Esophagus muscularis mucosa (tissue), 4 donors: ENCODE measurements around the gene CHMP1A. TPM values are rescaled to one million over a fixed set of nuclear protein-coding genes. Genes with fewer than 3 reads are reported as not detected.

Experiments
- DNase-seq: peaks from one replicate; pipeline ENCODE4 v3.0.0-alpha.2; 2017; ENCODE audit errors: extremely low spot score
- H3K27ac ChIP-seq, 4 donors: fragments of 200-600 bp; sonication (generic); replicated peaks in 1 of 4; 1 replicate in 3 of 4; 2 replicates in 1 of 4; pipeline ENCODE4 v1.5.1; 2016 to 2019; ENCODE audit warnings: mild to moderate bottlenecking in 1 of 4
- H3K27me3 ChIP-seq, 4 donors: fragments of 200-600 bp; sonication (generic); one replicate each; pipeline versions ENCODE4 v1.5.1 to v1.6.0; 2016 to 2019
- H3K36me3 ChIP-seq, 4 donors: fragments of 200-600 bp; sonication (generic); one replicate each; pipeline ENCODE4 v1.5.1; 2016 to 2019
- H3K4me1 ChIP-seq, 4 donors: fragments of 200-600 bp; sonication (generic); one replicate each; pipeline ENCODE4 v1.5.1; 2016 to 2019
- H3K4me3 ChIP-seq, 4 donors: fragments of 200-600 bp; sonication (generic); 1 replicate in 2 of 4; 2 replicates in 2 of 4; pipeline ENCODE4 v1.5.1; 2016 to 2019; ENCODE audit warnings: mild to moderate bottlenecking in 4 of 4, moderate library complexity in 1 of 4
- H3K9me3 ChIP-seq, 4 donors: fragments of 200-600 bp; sonication (generic); 1 replicate in 3 of 4; 2 replicates in 1 of 4; pipeline ENCODE4 v1.5.1; 2016 to 2019
- EP300 ChIP-seq: sonication (generic); formaldehyde crosslinking; IDR thresholded peaks from one replicate; pipeline ENCODE4 v1.6.1; 2017; ENCODE audit warnings: antibody characterized with exemption
- POLR2A ChIP-seq: fragments of 450-650 bp; IDR thresholded peaks from one replicate; pipeline ENCODE4 v1.6.1; 2017; ENCODE audit warnings: antibody characterized with exemption, moderate library complexity, mild to moderate bottlenecking, low read depth
- POLR2AphosphoS5 ChIP-seq, 2 donors: sonication (generic); formaldehyde crosslinking; IDR thresholded peaks; one replicate each; pipeline ENCODE4 v1.6.1; 2017; ENCODE audit warnings: antibody characterized with exemption in 2 of 2
- WGBS: methylation state at CpG from one replicate; pipeline ENCODE4 v1.1.5; 2018; 5-methylcytosine and 5-hydroxymethylcytosine counted together
- intact Hi-C: fragments of 100-400 bp; cut with DNase I; formaldehyde crosslinking; loops from one replicate; pipeline ENCODE4 v1.15.1; 2023
- total RNA-seq, 4 donors: library from RNA; depleted of rRNA; stranded (reverse); fragments of >200 nt; gene quantifications; one replicate each; pipeline versions ENCODE4 v1.1.0 to v1.2.1, GENCODE V29; 2016
- TF ChIP-seq, protein P1 (sequence below), 3 experiments: fragments of 200-600 bp in 2 of 3; fragments of 450-650 bp in 1 of 3; sonication (generic) in 2 of 3; IDR thresholded peaks; one replicate each; pipeline ENCODE4 v1.5.1; 2017 to 2019; ENCODE audit warnings: antibody characterized with exemption in 3 of 3, mild to moderate bottlenecking in 2 of 3, moderate library complexity in 1 of 3

Gene CHMP1A
- 100 to 1,000 TPM in 1 of 4 donors, 10 to 100 TPM in 3; 71.8 to 117 (median 87.8) TPM for total RNA-seq

DNA sequence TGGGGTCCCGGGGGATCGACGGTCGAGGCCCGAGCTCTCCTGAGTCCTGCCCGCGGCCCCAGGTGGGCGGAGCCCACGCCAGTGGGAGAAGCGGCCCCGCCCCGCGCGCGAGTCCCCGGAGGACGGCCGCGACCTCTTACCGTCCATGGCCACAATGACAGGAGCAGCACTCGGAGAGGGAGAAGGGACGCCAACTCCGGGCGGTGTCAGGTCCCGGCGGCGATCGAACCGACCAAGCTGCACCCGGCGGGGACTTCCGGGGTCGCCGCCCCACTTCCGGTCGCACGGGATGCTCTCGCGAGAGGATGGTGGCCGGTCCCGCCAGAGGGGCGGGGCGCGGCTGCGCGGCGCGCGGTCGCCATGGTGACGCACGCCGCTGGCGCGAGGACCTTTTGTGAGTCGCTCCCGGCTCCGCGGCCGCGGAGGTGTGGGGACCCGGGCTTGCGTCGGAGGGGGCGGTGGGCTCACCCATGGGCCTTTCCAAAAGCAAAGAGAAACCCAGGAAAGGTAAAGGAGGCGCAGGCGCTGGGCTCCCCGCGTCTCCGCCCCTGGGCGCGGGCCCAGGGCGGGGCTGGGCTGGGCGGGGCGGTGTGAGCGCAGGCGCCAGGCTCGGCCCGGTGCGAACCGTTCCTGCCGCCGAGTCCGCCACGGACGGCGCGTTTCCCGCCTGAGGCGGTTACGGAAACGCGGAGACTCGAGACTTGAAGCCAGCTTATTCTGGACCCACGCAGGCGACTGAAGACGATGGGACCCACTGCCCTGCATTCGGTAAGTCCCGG lies at the start of gene CHMP1A, which contains the start of gene SPATA33:
CHMP1A (minus strand) TSS at position 267 of the 779 bp plus-strand sequence; CDS start at position 147, 120 bp downstream.
SPATA33 (plus strand) TSS at position 395 of the 779 bp plus-strand sequence; CDS start at position 471, 76 bp downstream.
- Histone ChIP-seq H3K27ac (peak within 1 kb of the TSS; percentile 80 to 88 (median 84)), H3K4me3 (peak within 1 kb of the TSS; percentile 82 to 98 (median 94)), H3K9me3 (no peaks in the 10 kb centered on the region), H3K4me1 (peaks cover 19 to 48% (median 24%) of the 10 kb centered on the region in 4 donors), H3K27me3 (no peaks in the 10 kb centered on the region), H3K36me3 (peaks cover 0 to 43% (median 33%) of the 10 kb centered on the region in 4 donors)
- WGBS: 0% methylated on average over 9 of the region's 99 CpGs
- peak; percentile 97 for DNase-seq
- peak; percentile 79 to 90 for TF ChIP-seq POLR2AphosphoS5 (IDR thresholded peaks at IDR 0.05)
- TF ChIP-seq, protein P1, sequence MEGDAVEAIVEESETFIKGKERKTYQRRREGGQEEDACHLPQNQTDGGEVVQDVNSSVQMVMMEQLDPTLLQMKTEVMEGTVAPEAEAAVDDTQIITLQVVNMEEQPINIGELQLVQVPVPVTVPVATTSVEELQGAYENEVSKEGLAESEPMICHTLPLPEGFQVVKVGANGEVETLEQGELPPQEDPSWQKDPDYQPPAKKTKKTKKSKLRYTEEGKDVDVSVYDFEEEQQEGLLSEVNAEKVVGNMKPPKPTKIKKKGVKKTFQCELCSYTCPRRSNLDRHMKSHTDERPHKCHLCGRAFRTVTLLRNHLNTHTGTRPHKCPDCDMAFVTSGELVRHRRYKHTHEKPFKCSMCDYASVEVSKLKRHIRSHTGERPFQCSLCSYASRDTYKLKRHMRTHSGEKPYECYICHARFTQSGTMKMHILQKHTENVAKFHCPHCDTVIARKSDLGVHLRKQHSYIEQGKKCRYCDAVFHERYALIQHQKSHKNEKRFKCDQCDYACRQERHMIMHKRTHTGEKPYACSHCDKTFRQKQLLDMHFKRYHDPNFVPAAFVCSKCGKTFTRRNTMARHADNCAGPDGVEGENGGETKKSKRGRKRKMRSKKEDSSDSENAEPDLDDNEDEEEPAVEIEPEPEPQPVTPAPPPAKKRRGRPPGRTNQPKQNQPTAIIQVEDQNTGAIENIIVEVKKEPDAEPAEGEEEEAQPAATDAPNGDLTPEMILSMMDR (IDR thresholded peaks at IDR 0.05): no peak
- no peak for TF ChIP-seq POLR2A
- TF ChIP-seq EP300: no peak
- intact Hi-C loops: no loop called here

DNA sequence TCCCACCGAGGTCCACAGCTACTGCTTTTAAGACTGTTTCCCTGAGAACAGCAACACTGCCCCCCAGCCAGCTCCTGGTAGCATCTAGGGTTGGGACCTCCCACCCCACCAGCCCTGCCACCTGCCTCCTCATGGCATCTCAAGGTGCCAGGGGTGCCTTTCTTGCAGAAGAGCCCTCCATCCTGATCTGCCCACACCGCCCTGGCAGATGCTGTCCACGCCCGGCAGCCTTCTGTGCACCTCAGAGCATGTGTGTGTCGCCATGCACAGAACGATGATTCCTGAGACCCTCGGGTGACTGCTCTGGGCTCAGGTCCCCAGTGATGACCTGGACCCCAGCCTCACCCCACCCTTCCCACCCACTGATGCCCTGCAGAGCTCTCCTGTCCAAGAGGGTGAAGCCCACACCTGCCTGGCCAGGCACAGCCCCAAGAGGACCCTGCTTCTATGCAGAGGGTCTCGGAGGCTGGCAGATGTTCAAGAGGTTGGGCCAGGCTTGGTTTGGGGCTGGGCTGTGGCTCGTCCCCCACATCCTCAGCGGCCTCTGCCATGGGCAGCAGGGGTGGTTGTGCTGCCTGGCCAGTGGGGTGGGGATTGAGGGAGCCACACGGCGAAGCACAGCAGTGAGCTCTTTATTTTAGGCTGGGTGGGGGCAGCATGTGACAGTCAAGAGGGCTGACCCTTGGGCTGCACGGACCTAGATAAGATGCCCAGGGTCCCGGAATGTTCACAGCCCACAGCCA lies 49.2 kb upstream of the CHMP1A start:
- intact Hi-C loops: loop anchor here (10.0 kb wide), 1 partner anchor 158 kb away; no protein-coding TSS in a partner anchor
- peaks cover 0 to 26% (median 21%) of the 10 kb centered on the region in 4 donors for H3K4me1 ChIP-seq
- DNase-seq: no peak
- peaks cover 0 to 2% (median 0%) of the 10 kb centered on the region in 4 donors for H3K27me3 ChIP-seq
- H3K36me3 ChIP-seq: peaks cover 0 to 7% (median 2%) of the 10 kb centered on the region in 4 donors
- WGBS: 85% methylated on average over 10 of the region's 14 CpGs
- TF ChIP-seq POLR2A: no peak
- TF ChIP-seq, protein P1 (IDR thresholded peaks at IDR 0.05): no peak
- no peak for TF ChIP-seq POLR2AphosphoS5 (IDR thresholded peaks at IDR 0.05)
- TF ChIP-seq EP300: no peak
- no peak overlapping the region for H3K4me3 ChIP-seq
- no peak overlapping the region for H3K27ac ChIP-seq
- no peaks in the 10 kb centered on the region for H3K9me3 ChIP-seq

DNA sequence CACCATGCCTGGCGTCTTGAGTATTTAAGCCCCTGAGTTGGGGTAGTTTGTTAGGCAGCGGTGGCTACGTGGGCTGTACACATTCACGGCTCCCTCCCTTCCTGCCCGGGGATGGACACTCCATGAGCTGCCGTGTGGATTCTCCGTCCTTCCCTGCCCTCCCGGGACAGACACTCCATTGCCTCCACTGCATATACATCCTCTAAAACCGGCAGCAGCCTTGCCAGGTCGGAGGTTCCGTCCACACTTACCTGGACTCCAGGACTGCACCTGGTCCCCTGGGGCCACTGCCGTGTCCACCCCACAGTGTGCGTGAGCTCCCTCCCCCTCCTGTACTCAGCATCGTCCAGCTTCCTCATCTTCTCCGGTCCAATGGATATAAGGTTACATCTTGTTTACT lies 47.5 kb upstream of the CHMP1A start:
- Histone ChIP-seq H3K4me3 (no peak overlapping the region), H3K27ac (no peak overlapping the region), H3K9me3 (no peaks in the 10 kb centered on the region), H3K36me3 (peaks cover 0 to 5% (median 0%) of the 10 kb centered on the region in 4 donors), H3K4me1 (peaks cover 10 to 34% (median 32%) of the 10 kb centered on the region in 4 donors), H3K27me3 (no peaks in the 10 kb centered on the region)
- TF ChIP-seq EP300: no peak
- TF ChIP-seq POLR2A: no peak
- TF ChIP-seq, protein P1 (IDR thresholded peaks at IDR 0.05): no peak
- TF ChIP-seq POLR2AphosphoS5 (IDR thresholded peaks at IDR 0.05): no peak
- DNase-seq: no peak
- intact Hi-C loops: loop anchor here (10.0 kb wide), 1 partner anchor 160 kb away; no protein-coding TSS in a partner anchor
- WGBS: 57% methylated on average over 15 of the region's 15 CpGs

DNA sequence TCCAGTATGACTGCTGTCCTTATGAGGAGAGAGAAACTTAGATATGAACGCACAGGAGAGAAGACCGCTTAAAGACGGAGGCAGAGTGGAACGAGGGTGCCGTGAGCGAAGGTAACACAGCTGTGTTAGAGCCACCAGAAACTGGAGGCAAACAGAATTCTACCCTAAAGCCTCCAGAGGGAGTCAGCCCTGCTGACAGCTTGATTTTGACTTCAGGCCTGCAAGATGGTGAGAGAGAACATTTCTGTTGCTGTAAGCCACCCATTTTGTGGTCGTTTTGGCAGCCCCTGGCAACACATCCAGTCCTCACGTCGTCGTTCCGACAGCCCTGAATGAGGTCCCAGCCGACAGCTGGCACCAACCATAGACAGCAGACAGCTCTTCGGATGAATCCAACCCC lies 46.8 kb upstream of the CHMP1A start:
- Histone ChIP-seq H3K4me1 (peaks cover 15 to 41% (median 39%) of the 10 kb centered on the region in 4 donors), H3K36me3 (peaks cover 0 to 5% (median 0%) of the 10 kb centered on the region in 4 donors), H3K27ac (no peak overlapping the region), H3K4me3 (no peak overlapping the region), H3K27me3 (no peaks in the 10 kb centered on the region), H3K9me3 (no peaks in the 10 kb centered on the region)
- WGBS: 76% methylated on average over 10 of the region's 13 CpGs
- TF ChIP-seq, protein P1 (IDR thresholded peaks at IDR 0.05): no peak
- no peak for TF ChIP-seq POLR2AphosphoS5 (IDR thresholded peaks at IDR 0.05)
- TF ChIP-seq POLR2A: no peak
- no peak for TF ChIP-seq EP300
- intact Hi-C loops: loop anchor here (5.0 to 10.0 kb wide), 2 partner anchors 88 to 161 kb away; no protein-coding TSS in a partner anchor
- no peak for DNase-seq
